CD4-positive, CD25-positive, alpha-beta regulatory T cell (primary cell): ENCODE data around the gene SHISAL1. TPM values are rescaled to one million over a fixed set of nuclear protein-coding genes. Genes with fewer than 3 reads are reported as not detected.

Experiments
- ATAC-seq, 2 donors: fragments of 150-1000 bp; cut with Tn5 transposase; one replicate each; pipeline ENCODE4 v1.10.0; 2021; ENCODE audit warnings: low read depth in 2 of 2, moderate number of reproducible peaks in 2 of 2, moderate library complexity in 1 of 2
- DNase-seq, 3 donors: peaks; one replicate each; pipeline versions ENCODE4 v3.0.0 to v3.0.0-alpha.2; 2012 to 2022; ENCODE audit warnings: mixed read lengths in 1 of 3
- H3K27ac ChIP-seq: one replicate; pipeline ENCODE4 v1.7.0; 2013; ENCODE audit warnings: mild to moderate bottlenecking, low read length; ENCODE audit not compliant: insufficient read depth, poor library complexity, severe bottlenecking
- H3K27me3 ChIP-seq: one replicate; pipeline ENCODE4 v1.7.0; 2013; ENCODE audit warnings: low read length; ENCODE audit not compliant: control insufficient read depth, insufficient read depth
- H3K36me3 ChIP-seq: one replicate; pipeline ENCODE4 v1.7.0; 2013; ENCODE audit warnings: mild to moderate bottlenecking, low read length, moderate library complexity; ENCODE audit not compliant: control insufficient read depth, insufficient read depth
- H3K4me1 ChIP-seq: 2 replicates; pipeline ENCODE4 v1.7.0; 2013; ENCODE audit warnings: mild to moderate bottlenecking, low read length; ENCODE audit not compliant: insufficient read depth, control insufficient read depth, poor library complexity, severe bottlenecking
- H3K4me3 ChIP-seq: one replicate; pipeline ENCODE4 v1.7.0; 2013; ENCODE audit warnings: low read depth, mild to moderate bottlenecking, low read length, moderate library complexity
- H3K9me3 ChIP-seq, 2 experiments: 1 replicate in 1 of 2; 2 replicates in 1 of 2; pipeline ENCODE4 v1.7.0; 2013; ENCODE audit warnings: low read length in 2 of 2, mild to moderate bottlenecking in 1 of 2, moderate library complexity in 1 of 2; ENCODE audit not compliant: control insufficient read depth in 2 of 2
- H3K27ac Mint-ChIP-seq, 3 donors: one replicate each; pipeline ENCODE4 v1.8.0; 2020 to 2022; ENCODE audit warnings: mild to moderate bottlenecking in 3 of 3, mixed read lengths in 3 of 3, moderate library complexity in 2 of 3
- H3K27me3 Mint-ChIP-seq: one replicate; pipeline ENCODE4 v1.8.0; 2022; ENCODE audit warnings: mild to moderate bottlenecking, mixed read lengths
- H3K36me3 Mint-ChIP-seq: one replicate; pipeline ENCODE4 v1.8.0; 2020; ENCODE audit warnings: mixed read lengths
- H3K4me1 Mint-ChIP-seq, 4 donors: one replicate each; pipeline ENCODE4 v1.8.0; 2020 to 2022; ENCODE audit warnings: mixed read lengths in 4 of 4, mild to moderate bottlenecking in 1 of 4
- H3K4me3 Mint-ChIP-seq, 4 donors: one replicate each; pipeline ENCODE4 v1.8.0; 2020 to 2022; ENCODE audit warnings: mild to moderate bottlenecking in 4 of 4, mixed read lengths in 4 of 4, moderate library complexity in 3 of 4
- H3K9me3 Mint-ChIP-seq, 7 donors: one replicate each; pipeline ENCODE4 v1.8.0; 2020 to 2022; ENCODE audit warnings: mixed read lengths in 7 of 7, mild to moderate bottlenecking in 3 of 7, moderate library complexity in 2 of 7
- polyA plus RNA-seq, 4 donors: library from polyadenylated mRNA; unstranded; fragments of 300-500 nt; fragmentation: Illumina TruSeq; gene quantifications; one replicate each; pipeline ENCODE4 v1.2.3, GENCODE V29; 2021
- total RNA-seq: library from RNA; stranded (reverse); gene quantifications from one replicate; pipeline ENCODE4 v1.2.3, GENCODE V29; 2022

The SHISAL1 gene
- total and polyA plus RNA-seq, 5 donors from 2014 or later = not detected

DNA sequence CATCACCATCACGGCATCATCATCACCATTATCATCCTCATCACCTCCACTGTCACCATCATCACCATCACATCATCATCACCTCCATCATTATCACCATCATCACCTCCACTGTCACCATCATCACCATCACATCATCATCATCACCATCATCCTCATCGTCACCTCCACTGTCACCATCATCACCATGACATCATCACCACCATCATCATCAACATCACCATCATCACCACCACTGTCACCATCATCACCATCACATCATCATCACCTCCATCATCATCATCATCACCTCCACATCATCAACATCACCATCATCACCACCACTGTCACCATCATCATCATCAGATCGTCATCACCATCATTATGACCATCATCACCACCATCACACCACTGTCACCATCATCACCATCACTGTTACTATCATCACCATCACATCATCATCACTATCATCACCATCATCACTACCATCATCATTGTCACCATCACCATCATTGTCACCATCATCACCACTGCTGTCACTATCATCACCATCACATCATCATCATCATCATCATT, 99.2 kb downstream of the SHISAL1 start:
- Histone ChIP-seq H3K4me3 (no peak overlapping the region), H3K4me1 (no peaks in the 10 kb centered on the region), H3K27ac (no peak overlapping the region), H3K9me3 (peaks cover 3 to 7% of the 10 kb centered on the region in 2 experiments), H3K27me3 (no peaks in the 10 kb centered on the region), H3K36me3 (peaks cover 2% of the 10 kb centered on the region)
- no peak overlapping the region for H3K4me3 Mint-ChIP-seq
- DNase-seq (no peak), ATAC-seq (no peak)
- H3K27ac Mint-ChIP-seq = no peak overlapping the region
- H3K27me3 Mint-ChIP-seq = no peaks in the 10 kb centered on the region
- peaks cover 0 to 12% (median 4%) of the 10 kb centered on the region in 7 donors for H3K9me3 Mint-ChIP-seq
- H3K4me1 Mint-ChIP-seq = peaks cover 0 to 5% (median under 1%) of the 10 kb centered on the region in 4 donors
- peaks cover 26% of the 10 kb centered on the region for H3K36me3 Mint-ChIP-seq

DNA sequence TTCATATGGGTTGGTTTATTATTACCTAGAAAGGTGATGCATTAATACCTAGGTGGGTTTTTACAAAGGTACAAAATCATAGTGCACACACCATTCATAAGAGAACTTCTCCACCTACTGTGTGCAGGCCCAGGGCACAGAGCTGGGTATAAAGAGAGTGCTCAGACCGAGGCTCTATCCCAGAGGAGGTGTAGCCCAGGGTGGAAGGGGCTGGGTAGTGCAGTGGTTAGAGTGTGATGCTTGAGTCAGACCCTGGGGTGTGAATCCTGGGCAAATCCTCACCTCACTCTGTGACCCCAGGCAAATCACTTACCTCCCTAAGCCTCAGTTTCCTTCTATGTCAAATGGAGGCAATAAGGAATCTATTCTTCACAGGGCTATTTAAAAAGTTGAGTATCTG, 99.8 kb downstream of the SHISAL1 start:
- Mint-ChIP-seq H3K4me1 (peaks cover 0 to 7% (median 5%) of the 10 kb centered on the region in 4 donors), H3K27me3 (no peaks in the 10 kb centered on the region), H3K9me3 (peaks cover 0 to 12% (median 4%) of the 10 kb centered on the region in 7 donors), H3K36me3 (peaks cover 26% of the 10 kb centered on the region), H3K27ac (no peak overlapping the region), H3K4me3 (no peak overlapping the region)
- Histone ChIP-seq H3K27me3 (no peaks in the 10 kb centered on the region), H3K9me3 (peaks cover 3 to 7% of the 10 kb centered on the region in 2 experiments), H3K36me3 (peaks cover 2% of the 10 kb centered on the region), H3K4me3 (no peak overlapping the region), H3K4me1 (no peaks in the 10 kb centered on the region), H3K27ac (no peak overlapping the region)
- DNase-seq (no peak), ATAC-seq (no peak)

DNA sequence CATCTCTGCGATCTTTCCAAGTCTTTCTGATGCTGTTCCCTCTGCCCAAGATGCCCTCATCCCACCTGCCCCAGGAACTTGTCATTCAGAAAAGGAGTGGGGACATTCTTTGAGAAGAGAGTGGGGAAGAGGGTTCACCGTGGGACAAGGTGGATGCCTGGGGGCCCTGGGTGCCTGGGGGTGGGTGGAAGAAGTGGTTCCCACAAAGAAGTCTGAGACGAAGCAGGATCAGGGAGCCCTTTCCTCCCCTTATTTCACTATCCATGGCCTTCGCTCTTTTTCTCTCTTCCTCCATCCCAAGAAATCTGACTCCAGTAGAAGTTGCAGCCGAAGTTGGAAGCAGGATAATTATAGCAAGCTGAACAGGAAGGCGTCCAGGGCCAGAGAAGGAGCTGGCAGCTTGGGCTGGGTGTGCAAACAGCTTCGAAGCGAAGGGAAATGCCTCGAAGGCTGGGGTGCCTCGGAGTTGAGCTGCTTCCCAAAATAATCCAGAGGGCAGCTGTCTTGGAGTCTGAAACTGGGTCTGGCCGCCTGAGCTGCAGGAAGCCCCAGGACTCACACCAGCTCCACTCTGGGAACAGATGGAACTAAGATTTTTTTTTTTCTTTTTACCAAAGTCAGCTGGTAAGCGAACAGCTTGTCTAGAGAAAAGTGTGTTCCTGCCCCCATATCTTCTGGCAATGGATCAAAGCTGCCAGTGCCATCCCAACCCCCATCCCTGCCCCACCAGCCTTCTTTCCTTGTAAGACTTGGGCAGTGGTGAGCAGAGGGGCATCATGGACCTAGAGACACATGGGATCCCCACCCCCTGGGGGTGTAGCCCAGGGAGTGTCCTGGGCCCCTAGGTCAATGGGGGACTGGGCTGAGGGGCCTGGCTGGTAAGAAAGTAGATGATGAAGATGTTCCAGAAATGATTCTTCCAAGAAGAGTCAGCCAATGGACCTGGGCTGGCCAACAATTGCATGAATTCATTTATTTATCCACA, 100.5 kb downstream of the SHISAL1 start:
- Histone ChIP-seq H3K9me3 (peaks cover 3 to 7% of the 10 kb centered on the region in 2 experiments), H3K27me3 (no peaks in the 10 kb centered on the region), H3K4me3 (no peak overlapping the region), H3K36me3 (peaks cover 2% of the 10 kb centered on the region), H3K4me1 (no peaks in the 10 kb centered on the region), H3K27ac (no peak overlapping the region)
- H3K4me3 Mint-ChIP-seq = no peak overlapping the region
- H3K27me3 Mint-ChIP-seq = no peaks in the 10 kb centered on the region
- ATAC-seq (no peak), DNase-seq (no peak)
- H3K9me3 Mint-ChIP-seq = peaks cover 0 to 12% (median 4%) of the 10 kb centered on the region in 7 donors
- peaks cover 26% of the 10 kb centered on the region for H3K36me3 Mint-ChIP-seq
- H3K27ac Mint-ChIP-seq = peak overlapping the region in 1 of 3 donors; percentile 37
- H3K4me1 Mint-ChIP-seq = peaks cover 0 to 9% (median 6%) of the 10 kb centered on the region in 4 donors

DNA sequence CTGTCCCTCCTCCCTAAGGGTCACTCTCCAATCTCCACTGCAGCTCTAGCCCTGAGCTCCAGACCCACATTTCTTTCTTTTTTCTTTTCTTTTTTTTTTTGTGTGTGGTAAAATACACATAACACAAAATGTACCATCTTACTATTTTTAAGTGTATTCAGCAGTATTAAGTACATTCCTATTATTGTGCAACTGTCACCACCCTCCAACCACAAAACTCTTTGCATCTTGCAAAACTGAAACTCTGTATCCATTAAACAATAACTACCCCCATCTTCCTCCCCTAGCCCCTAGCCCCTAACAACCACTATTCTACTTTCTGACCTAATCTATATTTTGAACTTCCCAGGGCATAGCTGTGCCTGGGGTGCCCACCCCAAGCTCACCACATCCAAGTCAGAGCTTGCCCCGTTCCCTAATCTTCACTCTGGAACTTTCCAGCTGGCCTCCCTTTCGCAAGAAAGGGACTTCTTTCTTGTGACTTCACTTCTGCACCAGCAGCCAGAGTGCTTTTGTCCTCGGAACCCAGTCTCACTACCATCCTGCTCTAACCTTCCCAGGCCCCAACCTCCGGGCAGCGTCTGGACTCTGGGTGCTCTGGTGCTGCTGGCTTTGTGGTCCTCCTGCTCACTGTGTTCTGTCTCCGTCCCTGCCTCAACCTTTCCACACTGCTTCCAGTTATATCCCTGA, 101.3 kb downstream of the SHISAL1 start:
- Histone ChIP-seq H3K27ac (no peak overlapping the region), H3K36me3 (peaks cover 2% of the 10 kb centered on the region), H3K9me3 (peaks cover 3 to 7% of the 10 kb centered on the region in 2 experiments), H3K4me3 (no peak overlapping the region), H3K4me1 (no peaks in the 10 kb centered on the region), H3K27me3 (no peaks in the 10 kb centered on the region)
- Mint-ChIP-seq H3K4me3 (no peak overlapping the region), H3K27ac (peak overlapping the region in 1 of 3 donors; percentile 37), H3K4me1 (peaks cover 0 to 9% (median 6%) of the 10 kb centered on the region in 4 donors), H3K36me3 (peaks cover 26% of the 10 kb centered on the region), H3K9me3 (peaks cover 0 to 12% (median 4%) of the 10 kb centered on the region in 7 donors), H3K27me3 (no peaks in the 10 kb centered on the region)
- ATAC-seq (no peak), DNase-seq (no peak)

DNA sequence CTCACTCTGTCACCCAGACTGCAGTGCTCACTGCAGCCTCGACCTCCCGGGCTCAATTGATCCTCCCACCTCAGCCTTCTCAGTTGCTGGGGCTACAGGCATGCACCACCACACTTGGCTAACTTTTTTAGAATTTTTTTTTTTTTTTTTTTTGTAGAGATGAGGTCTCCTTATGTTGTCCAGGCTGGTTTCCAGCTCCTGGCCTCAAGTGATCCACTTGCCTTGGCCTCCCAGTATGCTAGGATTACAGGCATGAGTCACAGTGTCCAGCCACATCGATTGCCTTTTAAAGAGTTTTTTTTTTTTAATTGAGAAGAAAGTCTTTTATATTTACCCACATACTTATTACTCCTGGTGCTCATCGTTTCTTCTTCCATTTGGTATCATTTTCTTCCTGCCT, 102.0 kb downstream of the SHISAL1 start:
- no peak for ATAC-seq
- no peak overlapping the region for H3K27ac Mint-ChIP-seq
- peaks cover 26% of the 10 kb centered on the region for H3K36me3 Mint-ChIP-seq
- H3K36me3 ChIP-seq = peaks cover 2% of the 10 kb centered on the region
- H3K9me3 ChIP-seq = peaks cover 3 to 6% of the 10 kb centered on the region in 2 experiments
- no peaks in the 10 kb centered on the region for H3K27me3 Mint-ChIP-seq
- H3K4me3 Mint-ChIP-seq = no peak overlapping the region
- peaks cover 0 to 9% (median 6%) of the 10 kb centered on the region in 4 donors for H3K4me1 Mint-ChIP-seq
- H3K9me3 Mint-ChIP-seq = peaks cover 0 to 10% (median 3%) of the 10 kb centered on the region in 7 donors
- H3K4me3 ChIP-seq = no peak overlapping the region
- H3K4me1 ChIP-seq = no peaks in the 10 kb centered on the region
- no peaks in the 10 kb centered on the region for H3K27me3 ChIP-seq
- no peak for DNase-seq
- no peak overlapping the region for H3K27ac ChIP-seq

DNA sequence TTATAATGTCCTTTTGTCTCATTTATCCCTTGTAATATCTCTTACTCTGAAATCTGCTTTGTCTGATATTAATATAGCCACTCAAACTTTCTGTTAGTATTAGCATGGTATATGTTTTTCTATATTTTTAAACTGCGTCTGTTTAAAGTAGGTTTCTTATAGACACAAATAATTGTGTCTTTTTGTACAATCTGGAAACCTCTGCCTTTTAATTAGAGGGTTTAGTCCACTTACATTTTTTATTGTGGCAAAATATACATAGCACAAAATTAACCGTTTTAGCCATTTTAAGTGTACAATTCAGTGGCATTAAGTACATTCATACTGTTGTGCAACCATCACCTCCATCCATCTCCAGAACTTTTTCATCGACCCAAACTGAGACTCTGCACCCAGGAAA, 103.4 kb downstream of the SHISAL1 start:
- ATAC-seq (no peak), DNase-seq (no peak)
- Mint-ChIP-seq H3K4me3 (no peak overlapping the region), H3K27ac (peak overlapping the region in 1 of 3 donors; percentile 89), H3K9me3 (peaks cover 0 to 10% (median 3%) of the 10 kb centered on the region in 7 donors), H3K36me3 (peaks cover 26% of the 10 kb centered on the region), H3K4me1 (peaks cover 0 to 9% (median 6%) of the 10 kb centered on the region in 4 donors), H3K27me3 (no peaks in the 10 kb centered on the region)
- Histone ChIP-seq H3K4me3 (no peak overlapping the region), H3K27me3 (no peaks in the 10 kb centered on the region), H3K27ac (no peak overlapping the region), H3K9me3 (peaks cover 0 to 3% of the 10 kb centered on the region in 2 experiments), H3K36me3 (peaks cover 2% of the 10 kb centered on the region), H3K4me1 (no peaks in the 10 kb centered on the region)

DNA sequence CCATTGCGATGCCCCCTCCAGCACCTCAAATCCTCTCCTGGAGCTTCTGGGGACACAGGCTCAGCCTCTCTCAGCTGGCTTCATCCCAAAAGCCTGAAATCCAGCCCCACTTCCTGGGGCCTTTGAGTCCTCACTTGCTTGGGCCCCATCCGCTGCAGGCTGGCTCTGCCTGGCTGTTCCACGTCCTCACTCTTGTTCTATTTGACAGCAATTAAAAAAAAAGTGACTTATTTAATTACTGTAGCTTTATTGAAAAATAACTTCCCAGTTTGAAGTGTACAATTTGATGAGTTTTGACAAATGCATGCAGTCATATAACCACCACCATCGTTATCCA, 104.8 kb downstream of the SHISAL1 start:
- Histone ChIP-seq H3K27me3 (no peaks in the 10 kb centered on the region), H3K9me3 (peaks cover 0 to 3% of the 10 kb centered on the region in 2 experiments), H3K36me3 (peaks cover 3% of the 10 kb centered on the region), H3K27ac (no peak overlapping the region), H3K4me3 (no peak overlapping the region), H3K4me1 (no peaks in the 10 kb centered on the region)
- no peak overlapping the region for H3K4me3 Mint-ChIP-seq
- H3K27me3 Mint-ChIP-seq = no peaks in the 10 kb centered on the region
- DNase-seq (no peak), ATAC-seq (no peak)
- peaks cover 0 to 10% (median 3%) of the 10 kb centered on the region in 7 donors for H3K9me3 Mint-ChIP-seq
- peaks cover 29% of the 10 kb centered on the region for H3K36me3 Mint-ChIP-seq
- peaks cover 0 to 9% (median 8%) of the 10 kb centered on the region in 4 donors for H3K4me1 Mint-ChIP-seq
- H3K27ac Mint-ChIP-seq = peak overlapping the region in 1 of 3 donors; percentile 23
